OCI-LY3 (cell line): ENCODE results near the gene CBX1.

Experiments
- H2AFZ ChIP-seq: fragments of 200-600, 300-600 bp; shearing (Covaris generic); 2 replicates; pipeline ENCODE4 v1.6.0; 2014; ENCODE audit warnings: antibody characterized with exemption, low read depth, low read length
- H3K27ac ChIP-seq: fragments of 200-600, 300-600 bp; sonication (generic); 2 replicates; pipeline ENCODE4 v1.5.1; 2014; ENCODE audit warnings: mild to moderate bottlenecking, low read length, moderate library complexity, mixed read lengths
- H3K27me3 ChIP-seq: fragments of 200-600, 300-600 bp; sonication (generic); 2 replicates; pipeline ENCODE4 v1.6.1; 2014; ENCODE audit warnings: low read depth, low read length, mixed read lengths
- H3K36me3 ChIP-seq: fragments of 200-600, 300-600 bp; sonication (generic); replicated peaks from 2 replicates; pipeline ENCODE3; 2014; ENCODE audit warnings: low read depth, low read length, mixed read lengths
- H3K4me1 ChIP-seq: fragments of 300-600, 200-600 bp; sonication (generic); 2 replicates; pipeline ENCODE4 v1.6.1; 2014; ENCODE audit warnings: low read length, mixed read lengths
- H3K4me2 ChIP-seq: fragments of 200-600, 300-600 bp; sonication (generic); 2 replicates; pipeline ENCODE4 v1.6.1; 2014; ENCODE audit warnings: low read length, mixed read lengths
- H3K4me3 ChIP-seq: fragments of 300-600, 200-600 bp; sonication (generic); 2 replicates; pipeline ENCODE4 v1.5.1; 2014; ENCODE audit warnings: antibody characterized with exemption, mild to moderate bottlenecking, low read length, moderate library complexity
- H3K79me2 ChIP-seq: fragments of 300-600, 200-600 bp; shearing (Covaris generic); 2 replicates; pipeline ENCODE4 v1.6.1; 2014; ENCODE audit warnings: mild to moderate bottlenecking, low read length, mixed read lengths
- H3K9ac ChIP-seq: fragments of 300-600, 200-600 bp; shearing (Covaris generic); 2 replicates; pipeline ENCODE4 v1.6.0; 2014; ENCODE audit warnings: mild to moderate bottlenecking, low read length, moderate library complexity
- H3K9me3 ChIP-seq: fragments of 200-600, 300-600 bp; shearing (Covaris generic); 2 replicates; pipeline ENCODE4 v1.6.1; 2014; ENCODE audit warnings: low read length, mixed read lengths; ENCODE audit not compliant: insufficient read depth
- H4K20me1 ChIP-seq: fragments of 200-600, 300-600 bp; sonication (generic); 2 replicates; pipeline ENCODE4 v1.6.1; 2016; ENCODE audit warnings: low read length, mixed read lengths; ENCODE audit not compliant: insufficient read depth
- CTCF ChIP-seq: fragments of 200-600, 300-600 bp; sonication (generic); IDR thresholded peaks from 2 replicates; pipeline ENCODE4 v1.5.1; 2014; ENCODE audit warnings: antibody characterized with exemption, low read length, low read depth
- EZH2phosphoT487 ChIP-seq: fragments of 200-600 bp; shearing (Covaris generic); IDR thresholded peaks from 2 replicates; pipeline ENCODE4 v1.6.1; 2018; ENCODE audit warnings: antibody characterized with exemption, mixed run types, low read depth

CBX1 gene

GRCh38 chr17:48101012-48101720 is at the start of gene CBX1:
Gene CBX1, minus strand, starts transcription at chr17:48101478. Its CDS starts 24,474 bp downstream, at chr17:48077004.
- peak within 1 kb of the TSS; percentile 100 for H3K4me3 ChIP-seq
- H3K36me3 ChIP-seq = peaks cover 6% of the 10 kb centered on the region
- H3K27ac ChIP-seq = peak within 1 kb of the TSS; percentile 83
- peaks cover 25% of the 10 kb centered on the region for H4K20me1 ChIP-seq
- peaks cover 51% of the 10 kb centered on the region for H3K79me2 ChIP-seq
- H2AFZ ChIP-seq = peak within 1 kb of the TSS; percentile 62; the same call in 1 of the 2 replicates
- H3K9me3 ChIP-seq = no peaks in the 10 kb centered on the region
- H3K4me2 ChIP-seq = peak within 1 kb of the TSS; percentile 99
- no peaks in the 10 kb centered on the region for H3K27me3 ChIP-seq
- no peak for TF ChIP-seq CTCF
- TF ChIP-seq EZH2phosphoT487 = no peak
- peaks cover 25% of the 10 kb centered on the region for H3K4me1 ChIP-seq
- peak within 1 kb of the TSS; percentile 93 for H3K9ac ChIP-seq

- H3K36me3 ChIP-seq = no peaks in the 10 kb centered on the region
- no peaks in the 10 kb centered on the region for H3K79me2 ChIP-seq
- H3K9me3 ChIP-seq = no peaks in the 10 kb centered on the region
- peaks cover 18% of the 10 kb centered on the region for H3K27me3 ChIP-seq
- no peaks in the 10 kb centered on the region for H4K20me1 ChIP-seq
- H3K4me1 ChIP-seq = peaks cover 5% of the 10 kb centered on the region
- H3K27ac ChIP-seq = no peak overlapping the region
- TF ChIP-seq EZH2phosphoT487 = no peak
- TF ChIP-seq CTCF = no peak
- H3K9ac ChIP-seq = no peak overlapping the region
- H2AFZ ChIP-seq = no peak overlapping the region
- H3K4me2 ChIP-seq = no peak overlapping the region
- no peak overlapping the region for H3K4me3 ChIP-seq
Measured at GRCh38 chr17:48150597-48151001, 49.3 kb upstream of the CBX1 start.

GRCh38 chr17:48149787-48150463 is 48.6 kb upstream of the CBX1 start:
- H3K4me2 ChIP-seq = no peak overlapping the region
- H3K79me2 ChIP-seq = no peaks in the 10 kb centered on the region
- no peak overlapping the region for H3K27ac ChIP-seq
- H3K4me1 ChIP-seq = peaks cover 9% of the 10 kb centered on the region
- no peaks in the 10 kb centered on the region for H3K36me3 ChIP-seq
- TF ChIP-seq EZH2phosphoT487 = no peak
- TF ChIP-seq CTCF = no peak
- H3K27me3 ChIP-seq = peaks cover 18% of the 10 kb centered on the region
- H3K4me3 ChIP-seq = no peak overlapping the region
- H3K9ac ChIP-seq = no peak overlapping the region
- H3K9me3 ChIP-seq = no peaks in the 10 kb centered on the region
- no peak overlapping the region for H2AFZ ChIP-seq
- H4K20me1 ChIP-seq = no peaks in the 10 kb centered on the region

- Histone ChIP-seq H3K4me1 (peaks cover 17% of the 10 kb centered on the region), H3K79me2 (no peaks in the 10 kb centered on the region), H3K36me3 (no peaks in the 10 kb centered on the region), H3K27me3 (peaks cover 18% of the 10 kb centered on the region), H2AFZ (no peak overlapping the region), H4K20me1 (no peaks in the 10 kb centered on the region), H3K4me2 (no peak overlapping the region), H3K9ac (no peak overlapping the region), H3K27ac (no peak overlapping the region), H3K4me3 (no peak overlapping the region), H3K9me3 (no peaks in the 10 kb centered on the region)
- TF ChIP-seq CTCF (no peak), EZH2phosphoT487 (no peak)
Measured at GRCh38 chr17:48148854-48149786, 47.8 kb upstream of the CBX1 start.
